ENCODE data around the gene ABHD5.

GRCh38 chr3:43650345-43650744 is 40.4 kb upstream of the ABHD5 start:
- TF ChIP-seq, protein P1, sequence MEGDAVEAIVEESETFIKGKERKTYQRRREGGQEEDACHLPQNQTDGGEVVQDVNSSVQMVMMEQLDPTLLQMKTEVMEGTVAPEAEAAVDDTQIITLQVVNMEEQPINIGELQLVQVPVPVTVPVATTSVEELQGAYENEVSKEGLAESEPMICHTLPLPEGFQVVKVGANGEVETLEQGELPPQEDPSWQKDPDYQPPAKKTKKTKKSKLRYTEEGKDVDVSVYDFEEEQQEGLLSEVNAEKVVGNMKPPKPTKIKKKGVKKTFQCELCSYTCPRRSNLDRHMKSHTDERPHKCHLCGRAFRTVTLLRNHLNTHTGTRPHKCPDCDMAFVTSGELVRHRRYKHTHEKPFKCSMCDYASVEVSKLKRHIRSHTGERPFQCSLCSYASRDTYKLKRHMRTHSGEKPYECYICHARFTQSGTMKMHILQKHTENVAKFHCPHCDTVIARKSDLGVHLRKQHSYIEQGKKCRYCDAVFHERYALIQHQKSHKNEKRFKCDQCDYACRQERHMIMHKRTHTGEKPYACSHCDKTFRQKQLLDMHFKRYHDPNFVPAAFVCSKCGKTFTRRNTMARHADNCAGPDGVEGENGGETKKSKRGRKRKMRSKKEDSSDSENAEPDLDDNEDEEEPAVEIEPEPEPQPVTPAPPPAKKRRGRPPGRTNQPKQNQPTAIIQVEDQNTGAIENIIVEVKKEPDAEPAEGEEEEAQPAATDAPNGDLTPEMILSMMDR (IDR thresholded peaks at IDR 0.05; ENCODE audit: low read length), result no peak
- no peak for TF ChIP-seq EZH2 (optimal IDR thresholded peaks at IDR 0.05; ENCODE audit: low read depth, low read length)
- no peak for TF ChIP-seq EZH2phosphoT487 (IDR thresholded peaks at IDR 0.05; ENCODE audit: low read length)

Data from MM.1S (cell line).